ENCODE measurements around the gene SPART. TPM values are rescaled to one million over a fixed set of nuclear protein-coding genes. Genes with fewer than 3 reads are reported as not detected.

SPART gene
- total RNA-seq, 1 experiment from 2014 or later, result 23.3 TPM

DNA sequence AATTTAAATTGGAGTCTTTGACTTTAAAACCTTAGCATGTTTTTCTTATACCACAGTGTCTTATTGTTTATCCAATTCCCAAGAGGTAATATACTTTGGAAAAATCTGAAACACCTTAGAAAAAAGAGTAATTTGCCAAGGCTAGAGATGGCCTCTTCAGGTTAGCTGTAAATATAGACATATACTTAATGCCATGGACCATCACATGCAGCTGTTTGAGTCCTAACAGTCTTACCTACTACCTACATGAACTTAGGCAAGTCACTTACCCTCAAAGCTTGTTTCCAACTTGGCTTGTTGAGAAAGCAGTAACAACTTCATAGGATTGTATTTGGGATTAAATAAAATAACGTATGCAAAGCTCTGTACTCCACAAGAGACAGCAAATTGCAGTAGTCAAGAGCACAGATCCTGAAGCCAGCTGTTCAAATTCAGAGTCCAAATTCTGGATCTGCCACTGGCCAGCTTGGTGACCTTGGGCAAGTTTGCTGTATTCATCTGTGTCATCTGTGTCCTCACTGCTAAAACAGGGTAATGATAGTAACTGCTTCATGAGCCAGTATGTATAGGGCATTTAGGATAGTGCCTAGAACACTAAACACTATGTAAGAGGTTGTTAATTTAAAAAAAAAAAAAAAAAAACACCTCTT is 13.2 kb upstream of the SPART start:
- no peak for ATAC-seq
- no peak overlapping the region for H2AFZ ChIP-seq (ENCODE audit: low read length)
- intact Hi-C loops (cut with micrococcal nuclease), result no loop called here
- H3K36me3 ChIP-seq (ENCODE audit: low read depth, low read length), result no peaks in the 10 kb centered on the region
- no peak overlapping the region for H3K4me2 ChIP-seq (ENCODE audit: low read length)
- ChIA-PET CTCF (no interaction called here), POLR2A (ENCODE audit: unreplicated experiment) (no interaction called here)
- no peak overlapping the region for H3K9ac ChIP-seq (ENCODE audit: low read length)
- no peaks in the 10 kb centered on the region for H3F3A ChIP-seq (ENCODE audit: low read length, unreplicated experiment)
- H3K4me3 ChIP-seq (ENCODE audit: low read length), result no peak overlapping the region
- DNase-seq, result no peak
- no peaks in the 10 kb centered on the region for H3K9me2 ChIP-seq (replicated peaks; ENCODE audit: low read length)
- H3K27me3 ChIP-seq (ENCODE audit: low read length), result no peaks in the 10 kb centered on the region
- no peak for TF ChIP-seq EZH2 (IDR thresholded peaks at IDR 0.05; ENCODE audit: low read length, unreplicated experiment)
- H3K9me3 ChIP-seq (ENCODE audit: low read length), result no peaks in the 10 kb centered on the region
- no TSS peak for BruUV-seq (replicated peaks)
- H3K27ac ChIP-seq (ENCODE audit: low read length), result no peak overlapping the region
- no peaks in the 10 kb centered on the region for H4K20me1 ChIP-seq (ENCODE audit: low read length)
- H3K79me2 ChIP-seq (ENCODE audit: low read length), result no peaks in the 10 kb centered on the region
- H3K4me1 ChIP-seq (ENCODE audit: insufficient read depth, low read length), result no peaks in the 10 kb centered on the region

DNA sequence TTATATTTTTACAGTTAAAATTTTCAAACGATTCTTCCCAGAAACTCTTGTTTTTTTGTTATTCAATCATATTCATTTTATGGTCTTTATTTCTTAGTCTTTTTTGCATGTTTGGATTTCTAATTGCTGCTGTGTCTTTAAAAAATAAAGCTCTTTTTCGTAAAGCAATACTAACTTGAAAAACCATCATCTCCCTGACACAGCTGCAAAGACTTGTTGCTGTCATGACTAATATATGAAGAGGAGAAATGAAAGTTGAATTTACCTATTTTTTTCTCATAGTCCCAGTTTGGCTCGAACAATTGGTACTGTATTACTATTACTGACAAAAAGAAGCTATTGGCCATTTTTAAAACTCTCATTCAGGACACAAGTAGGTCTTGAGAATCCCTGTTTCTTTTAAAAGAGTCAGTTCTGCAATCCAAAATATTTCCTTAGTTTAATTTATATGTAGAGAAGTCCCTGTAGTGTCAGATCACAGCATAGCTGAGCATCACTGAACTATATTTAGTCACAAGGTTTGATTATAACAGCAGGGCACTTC is 12.1 kb upstream of the SPART start:
- ATAC-seq, result no peak
- Histone ChIP-seq H3K4me3 (ENCODE audit: low read length) (no peak overlapping the region), H3K79me2 (ENCODE audit: low read length) (no peaks in the 10 kb centered on the region), H3K4me2 (ENCODE audit: low read length) (no peak overlapping the region), H4K20me1 (ENCODE audit: low read length) (no peaks in the 10 kb centered on the region), H3K9me3 (ENCODE audit: low read length) (no peaks in the 10 kb centered on the region), H3K9me2 (replicated peaks; ENCODE audit: low read length) (no peaks in the 10 kb centered on the region), H3K4me1 (ENCODE audit: insufficient read depth, low read length) (no peaks in the 10 kb centered on the region), H3K27me3 (ENCODE audit: low read length) (no peaks in the 10 kb centered on the region), H3F3A (ENCODE audit: low read length, unreplicated experiment) (no peaks in the 10 kb centered on the region), H2AFZ (ENCODE audit: low read length) (no peak overlapping the region), H3K27ac (ENCODE audit: low read length) (no peak overlapping the region), H3K9ac (ENCODE audit: low read length) (no peak overlapping the region), H3K36me3 (ENCODE audit: low read depth, low read length) (no peaks in the 10 kb centered on the region)
- ChIA-PET CTCF (no interaction called here), POLR2A (ENCODE audit: unreplicated experiment) (no interaction called here)
- intact Hi-C loops (cut with micrococcal nuclease), result no loop called here
- TF ChIP-seq, protein P1, sequence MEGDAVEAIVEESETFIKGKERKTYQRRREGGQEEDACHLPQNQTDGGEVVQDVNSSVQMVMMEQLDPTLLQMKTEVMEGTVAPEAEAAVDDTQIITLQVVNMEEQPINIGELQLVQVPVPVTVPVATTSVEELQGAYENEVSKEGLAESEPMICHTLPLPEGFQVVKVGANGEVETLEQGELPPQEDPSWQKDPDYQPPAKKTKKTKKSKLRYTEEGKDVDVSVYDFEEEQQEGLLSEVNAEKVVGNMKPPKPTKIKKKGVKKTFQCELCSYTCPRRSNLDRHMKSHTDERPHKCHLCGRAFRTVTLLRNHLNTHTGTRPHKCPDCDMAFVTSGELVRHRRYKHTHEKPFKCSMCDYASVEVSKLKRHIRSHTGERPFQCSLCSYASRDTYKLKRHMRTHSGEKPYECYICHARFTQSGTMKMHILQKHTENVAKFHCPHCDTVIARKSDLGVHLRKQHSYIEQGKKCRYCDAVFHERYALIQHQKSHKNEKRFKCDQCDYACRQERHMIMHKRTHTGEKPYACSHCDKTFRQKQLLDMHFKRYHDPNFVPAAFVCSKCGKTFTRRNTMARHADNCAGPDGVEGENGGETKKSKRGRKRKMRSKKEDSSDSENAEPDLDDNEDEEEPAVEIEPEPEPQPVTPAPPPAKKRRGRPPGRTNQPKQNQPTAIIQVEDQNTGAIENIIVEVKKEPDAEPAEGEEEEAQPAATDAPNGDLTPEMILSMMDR (conservative IDR thresholded peaks at IDR 0.05; ENCODE audit: low read depth, low read length), result no peak
- TF ChIP-seq EZH2 (IDR thresholded peaks at IDR 0.05; ENCODE audit: low read length, unreplicated experiment) (no peak), EZH2phosphoT487 (IDR thresholded peaks at IDR 0.05; ENCODE audit: borderline replicate concordance, low read length) (no peak)
- BruUV-seq (replicated peaks), result no TSS peak
- DNase-seq, result no peak

DNA sequence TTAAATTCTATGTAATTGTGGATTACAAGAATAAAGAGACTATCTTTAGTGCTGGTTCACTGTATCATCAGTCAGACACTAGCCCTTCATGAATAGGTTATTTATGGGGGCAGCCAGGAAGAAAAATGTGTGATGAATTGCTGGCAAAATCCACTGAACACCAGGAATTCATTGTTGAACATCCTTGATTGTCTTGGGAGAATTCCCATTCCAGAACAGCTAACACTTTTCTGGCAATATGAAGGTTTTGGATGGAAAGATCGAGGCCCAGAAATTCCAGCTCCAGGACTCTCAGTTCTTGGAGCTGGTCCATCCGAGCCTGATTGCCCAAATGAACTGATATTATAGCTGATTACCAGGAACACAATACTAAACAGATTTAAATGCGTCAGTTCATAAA is 11.5 kb upstream of the SPART start:
- Histone ChIP-seq H2AFZ (ENCODE audit: low read length) (no peak overlapping the region), H3K4me2 (ENCODE audit: low read length) (no peak overlapping the region), H3K4me1 (ENCODE audit: insufficient read depth, low read length) (no peaks in the 10 kb centered on the region), H3K27ac (ENCODE audit: low read length) (no peak overlapping the region), H3F3A (ENCODE audit: low read length, unreplicated experiment) (no peaks in the 10 kb centered on the region), H3K9me3 (ENCODE audit: low read length) (no peaks in the 10 kb centered on the region), H3K4me3 (ENCODE audit: low read length) (no peak overlapping the region), H3K9ac (ENCODE audit: low read length) (no peak overlapping the region), H4K20me1 (ENCODE audit: low read length) (no peaks in the 10 kb centered on the region), H3K36me3 (ENCODE audit: low read depth, low read length) (no peaks in the 10 kb centered on the region), H3K9me2 (replicated peaks; ENCODE audit: low read length) (no peaks in the 10 kb centered on the region), H3K79me2 (ENCODE audit: low read length) (no peaks in the 10 kb centered on the region), H3K27me3 (ENCODE audit: low read length) (no peaks in the 10 kb centered on the region)
- ChIA-PET POLR2A (ENCODE audit: unreplicated experiment) (no interaction called here), CTCF (no interaction called here)
- DNase-seq (no peak), ATAC-seq (no peak)
- no TSS peak for BruUV-seq (replicated peaks)
- TF ChIP-seq, protein P1 (conservative IDR thresholded peaks at IDR 0.05; ENCODE audit: low read depth, low read length), result no peak
- TF ChIP-seq EZH2 (IDR thresholded peaks at IDR 0.05; ENCODE audit: low read length, unreplicated experiment), result no peak
- TF ChIP-seq EZH2phosphoT487 (IDR thresholded peaks at IDR 0.05; ENCODE audit: borderline replicate concordance, low read length), result no peak
- intact Hi-C loops (cut with micrococcal nuclease), result no loop called here

Data from PC-3 (cell line).